ENCODE results near the gene CDH11.

The CDH11 gene

GRCh38 chr16:65121870-65122723, at the start of gene CDH11:
Gene CDH11, minus strand, starts transcription at chr16:65122063. Its CDS starts 117,194 bp downstream, at chr16:65004869.
- no peak for DNase-seq

GRCh38 chr16:65154321-65154720, 32.5 kb upstream of the CDH11 start:
- no peak for DNase-seq

GRCh38 chr16:65153365-65154105, 31.7 kb upstream of the CDH11 start:
- DNase-seq = no peak

GRCh38 chr16:65148804-65149203, 26.9 kb upstream of the CDH11 start:
- no peak for DNase-seq

- DNase-seq = no peak
These were observed 20.4 kb upstream of the CDH11 start for GRCh38 chr16:65142276-65142675.

GRCh38 chr16:65136681-65137080, 14.8 kb upstream of the CDH11 start:
- no peak for DNase-seq

- no peak for DNase-seq
These were observed 5.2 kb upstream of the CDH11 start for GRCh38 chr16:65126845-65127624.

- DNase-seq = no peak
These were observed 4.0 kb upstream of the CDH11 start for GRCh38 chr16:65125871-65126270.

- no peak for DNase-seq
These were observed 3.5 kb upstream of the CDH11 start for GRCh38 chr16:65125322-65125721.

- no peak for DNase-seq
These were observed 2.7 kb upstream of the CDH11 start for GRCh38 chr16:65124596-65124995.

- DNase-seq = no peak
These were observed 2.3 kb upstream of the CDH11 start for GRCh38 chr16:65124212-65124548.

GRCh38 chr16:65123396-65124211, 1.7 kb upstream of the CDH11 start:
- DNase-seq = no peak

- no peak for DNase-seq
These were observed 997 bp upstream of the CDH11 start for GRCh38 chr16:65122724-65123395.

- DNase-seq = no peak
These were observed 787 bp downstream of the CDH11 start for GRCh38 chr16:65120831-65121721.

GRCh38 chr16:65120461-65120830, 1.4 kb downstream of the CDH11 start:
- no peak for DNase-seq

GRCh38 chr16:65119901-65120401, 1.9 kb downstream of the CDH11 start:
- DNase-seq = no peak

GRCh38 chr16:65119435-65119834, 2.4 kb downstream of the CDH11 start:
- DNase-seq = no peak

GRCh38 chr16:65118871-65119270, 3.0 kb downstream of the CDH11 start:
- no peak for DNase-seq

GRCh38 chr16:65117811-65118448, 3.9 kb downstream of the CDH11 start:
- peak; percentile 9 to 63 (median 32) for DNase-seq

GRCh38 chr16:65116818-65117430, 4.9 kb downstream of the CDH11 start:
- DNase-seq = no peak

Data from NCI-H1417 (cell line).